HG02588 (cell line): ENCODE data around the gene L1CAM.

Source experiments
- ATAC-seq: cut with Tn5 transposase; IDR thresholded peaks from one replicate; pipeline ENCODE4 v1.9.1; 2021; ENCODE audit warnings: mild to moderate bottlenecking, moderate library complexity; ENCODE audit not compliant: unreplicated experiment

The L1CAM gene

DNA sequence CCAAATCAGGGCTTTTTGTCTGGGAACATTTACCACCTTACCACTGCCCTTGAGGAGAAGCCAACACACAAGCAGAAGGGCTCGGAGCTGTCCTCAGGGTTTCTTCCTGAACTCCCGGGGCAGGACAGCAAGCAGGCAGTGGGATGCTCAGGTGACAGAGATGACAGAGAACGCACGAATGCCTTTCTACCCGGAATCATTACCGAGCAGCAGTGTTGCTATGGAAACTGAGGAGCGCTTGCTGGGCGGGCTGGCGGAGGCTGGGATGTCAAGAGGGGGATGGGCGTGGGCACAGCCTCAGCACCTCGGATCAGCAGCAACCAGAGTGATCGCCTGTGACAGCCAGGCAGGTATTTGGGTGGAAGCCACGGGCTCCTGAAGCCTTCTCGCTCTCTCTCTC, 73.8 kb downstream of the L1CAM start:
- ATAC-seq: no peak
